ENCODE measurements around the gene KANK4.

The KANK4 gene

GRCh38 chr1:62357916-62358315 is 38.7 kb upstream of the KANK4 start:
- Histone ChIP-seq H3K4me1 (ENCODE audit: low read depth, poor library complexity, severe bottlenecking) (no peaks in the 10 kb centered on the region), H3K36me3 (ENCODE audit: insufficient read depth) (no peaks in the 10 kb centered on the region), H3K4me2 (no peak overlapping the region), H3K27ac (no peak overlapping the region), H4K20me1 (ENCODE audit: insufficient read depth) (no peaks in the 10 kb centered on the region), H3K79me2 (ENCODE audit: insufficient read depth, low read depth) (no peaks in the 10 kb centered on the region), H2AFZ (ENCODE audit: low read depth) (no peak overlapping the region), H3K9ac (no peak overlapping the region), H3K27me3 (ENCODE audit: insufficient read depth, low read depth) (no peaks in the 10 kb centered on the region), H3K4me3 (IDR thresholded peaks at IDR 0.05; ENCODE audit: insufficient read depth, low read depth, low read length) (no peak overlapping the region)
- TF ChIP-seq CTCF (conservative IDR thresholded peaks at IDR 0.05; ENCODE audit: low read depth, low read length) = no peak

DNA sequence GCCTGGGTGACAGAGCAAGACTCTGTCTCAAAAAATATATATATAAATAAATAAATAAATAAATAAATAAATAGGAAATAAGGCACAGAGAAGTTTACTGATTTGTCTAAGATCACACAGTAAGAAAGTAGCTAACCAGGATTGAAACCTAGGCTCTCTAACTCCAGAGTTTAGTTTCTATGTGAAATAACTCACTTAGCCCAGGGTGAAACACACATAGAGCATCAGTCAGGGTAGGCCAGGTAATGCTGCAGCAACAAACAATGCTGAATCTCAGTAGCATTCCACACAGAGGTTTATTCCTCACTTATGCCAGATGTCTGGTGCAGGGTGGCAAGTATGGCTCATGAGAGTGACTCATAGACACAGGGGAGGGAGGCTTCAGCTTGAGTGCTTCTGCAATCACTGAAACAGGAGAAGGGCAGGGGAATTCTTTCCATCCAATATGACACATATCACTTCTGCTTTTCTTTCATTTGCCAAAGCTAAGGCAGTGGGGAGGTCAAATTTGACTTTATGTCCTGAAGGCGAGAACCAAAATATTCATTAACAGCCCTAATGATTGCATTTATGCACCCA is 37.1 kb upstream of the KANK4 start:
- Histone ChIP-seq H3K27me3 (ENCODE audit: insufficient read depth, low read depth) (no peaks in the 10 kb centered on the region), H3K4me3 (IDR thresholded peaks at IDR 0.05; ENCODE audit: insufficient read depth, low read depth, low read length) (no peak overlapping the region), H3K9ac (no peak overlapping the region), H3K36me3 (ENCODE audit: insufficient read depth) (no peaks in the 10 kb centered on the region), H3K79me2 (ENCODE audit: insufficient read depth, low read depth) (no peaks in the 10 kb centered on the region), H3K27ac (no peak overlapping the region), H3K4me1 (ENCODE audit: low read depth, poor library complexity, severe bottlenecking) (no peaks in the 10 kb centered on the region), H2AFZ (ENCODE audit: low read depth) (no peak overlapping the region), H4K20me1 (ENCODE audit: insufficient read depth) (no peaks in the 10 kb centered on the region), H3K4me2 (no peak overlapping the region)
- TF ChIP-seq CTCF (conservative IDR thresholded peaks at IDR 0.05; ENCODE audit: low read depth, low read length) = no peak

DNA sequence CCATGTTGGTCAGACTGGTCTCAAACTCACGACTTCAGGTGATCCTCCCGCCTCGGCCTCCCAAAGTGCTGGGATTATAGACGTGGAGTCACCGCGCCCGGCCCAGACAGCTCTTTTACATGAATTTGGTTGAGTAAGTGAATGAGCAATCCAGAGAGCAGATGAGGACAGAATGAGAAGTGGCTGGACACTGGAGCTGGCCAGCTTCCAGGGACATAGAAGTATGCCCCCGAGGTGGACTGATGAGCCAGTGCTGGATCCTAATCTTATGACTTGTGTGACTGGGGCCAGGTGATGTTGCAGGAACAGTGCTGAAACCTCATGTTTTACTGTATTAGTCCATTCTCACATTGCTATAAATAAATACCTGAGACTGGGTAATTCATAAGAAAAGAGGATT is 35.9 kb upstream of the KANK4 start:
- Histone ChIP-seq H3K4me2 (no peak overlapping the region), H3K4me1 (ENCODE audit: low read depth, poor library complexity, severe bottlenecking) (no peaks in the 10 kb centered on the region), H4K20me1 (ENCODE audit: insufficient read depth) (no peaks in the 10 kb centered on the region), H3K4me3 (IDR thresholded peaks at IDR 0.05; ENCODE audit: insufficient read depth, low read depth, low read length) (no peak overlapping the region), H3K79me2 (ENCODE audit: insufficient read depth, low read depth) (no peaks in the 10 kb centered on the region), H3K27me3 (ENCODE audit: insufficient read depth, low read depth) (no peaks in the 10 kb centered on the region), H3K9ac (no peak overlapping the region), H3K36me3 (ENCODE audit: insufficient read depth) (no peaks in the 10 kb centered on the region), H2AFZ (ENCODE audit: low read depth) (no peak overlapping the region), H3K27ac (no peak overlapping the region)
- no peak for TF ChIP-seq CTCF (conservative IDR thresholded peaks at IDR 0.05; ENCODE audit: low read depth, low read length)

GRCh38 chr1:62353853-62354252 is 34.6 kb upstream of the KANK4 start:
- H3K79me2 ChIP-seq (ENCODE audit: insufficient read depth, low read depth) = no peaks in the 10 kb centered on the region
- H3K27ac ChIP-seq = no peak overlapping the region
- no peak overlapping the region for H3K4me3 ChIP-seq (IDR thresholded peaks at IDR 0.05; ENCODE audit: insufficient read depth, low read depth, low read length)
- no peaks in the 10 kb centered on the region for H3K4me1 ChIP-seq (ENCODE audit: low read depth, poor library complexity, severe bottlenecking)
- H3K4me2 ChIP-seq = no peak overlapping the region
- H3K9ac ChIP-seq = no peak overlapping the region
- H4K20me1 ChIP-seq (ENCODE audit: insufficient read depth) = no peaks in the 10 kb centered on the region
- no peaks in the 10 kb centered on the region for H3K36me3 ChIP-seq (ENCODE audit: insufficient read depth)
- no peak overlapping the region for H2AFZ ChIP-seq (ENCODE audit: low read depth)
- TF ChIP-seq CTCF (conservative IDR thresholded peaks at IDR 0.05; ENCODE audit: low read depth, low read length) = no peak
- no peaks in the 10 kb centered on the region for H3K27me3 ChIP-seq (ENCODE audit: insufficient read depth, low read depth)

Measured in KMS-11 (cell line).